H1 (cell line): ENCODE results near the gene ZNF273. TPM values are rescaled to one million over a fixed set of nuclear protein-coding genes. Genes with fewer than 3 reads are reported as not detected.

ENCODE experiments used
- BCL11A ChIP-seq, 2 experiments: IDR thresholded peaks; one replicate each; pipeline ENCODE4 v1.6.1; 2011; ENCODE audit warnings: low read depth in 2 of 2, low read length in 2 of 2, mild to moderate bottlenecking in 2 of 2
- BRCA1 ChIP-seq: IDR thresholded peaks from 2 replicates; pipeline ENCODE4 v1.6.1; 2012; ENCODE audit warnings: low read depth, low read length, improper control_type of control experiment
- GTF2F1 ChIP-seq: IDR thresholded peaks from 2 replicates; pipeline ENCODE4 v1.6.1; 2012; ENCODE audit warnings: low read depth, low read length, improper control_type of control experiment, borderline replicate concordance
- KDM4A ChIP-seq: IDR thresholded peaks from one replicate; pipeline ENCODE4 v1.7.1; 2012; ENCODE audit warnings: low read depth, mild to moderate bottlenecking, moderate library complexity, low read length, inconsistent platforms; ENCODE audit not compliant: severe bottlenecking
- POLR2A ChIP-seq, 2 experiments: IDR thresholded peaks; 1 replicate in 1 of 2; 2 replicates in 1 of 2; pipeline ENCODE4 v1.6.1; 2011; ENCODE audit warnings: low read depth in 2 of 2, low read length in 2 of 2, mild to moderate bottlenecking in 2 of 2; ENCODE audit errors: control extremely low read depth in 1 of 2
- RBBP5 ChIP-seq: IDR thresholded peaks from 2 replicates; pipeline ENCODE4 v1.7.1; 2012; ENCODE audit warnings: low read depth, mild to moderate bottlenecking, inconsistent platforms, low read length, moderate library complexity, borderline replicate concordance
- SIX5 ChIP-seq: IDR thresholded peaks from 2 replicates; pipeline ENCODE4 v1.6.1; 2011; ENCODE audit warnings: mild to moderate bottlenecking, low read depth, low read length
- TAF7 ChIP-seq: optimal IDR thresholded peaks from 2 replicates; pipeline ENCODE3; 2011; ENCODE audit warnings: low read depth, mild to moderate bottlenecking, inconsistent platforms, low read length, moderate library complexity, borderline replicate concordance
- TCF12 ChIP-seq: IDR thresholded peaks from 2 replicates; pipeline ENCODE4 v1.6.1; 2011; ENCODE audit warnings: low read depth, mild to moderate bottlenecking, low read length
- polyA plus RNA-seq, 7 experiments: library from polyadenylated mRNA; depleted of rRNA in 3 of 7; stranded (reverse) in 5 of 7; unstranded in 2 of 7; fragments of >200 nt in 5 of 7; fragments of 200-250 nt in 2 of 7; gene quantifications; 1 replicate in 5 of 7; 2 replicates in 1 of 7; 4 replicates in 1 of 7; pipeline versions ENCODE4 v1.2.1 to v1.2.3, GENCODE V29; 2011 to 2013; ENCODE audit warnings: missing spikeins in 2 of 7, mixed read lengths in 2 of 7
- total RNA-seq: library from RNA; stranded (reverse); fragmentation: NEBNext Ultra II Directional; extraction: Animal tissue kit (Norgen Biotek cat#: 25700); gene quantifications from 2 replicates; pipeline ENCODE4 v1.2.1, GENCODE V29; 2021
- TF ChIP-seq, protein P1 (sequence below): fragments of 300-600 bp; sonication (generic); IDR thresholded peaks from 2 replicates; pipeline ENCODE4 v1.7.1; 2012; ENCODE audit warnings: low read length, moderate library complexity, mild to moderate bottlenecking, inconsistent platforms; ENCODE audit not compliant: insufficient replicate concordance
- TF ChIP-seq, protein P2 (sequence below): IDR thresholded peaks from 2 replicates; pipeline ENCODE4 v1.6.1; 2012; ENCODE audit warnings: inconsistent platforms

ZNF273 gene
- total and polyA plus RNA-seq, 2 of the 8 experiments (the other 6 are each of a cell fraction or from before 2014, with no cell fraction given): 6.2 to 23.2 TPM

DNA sequence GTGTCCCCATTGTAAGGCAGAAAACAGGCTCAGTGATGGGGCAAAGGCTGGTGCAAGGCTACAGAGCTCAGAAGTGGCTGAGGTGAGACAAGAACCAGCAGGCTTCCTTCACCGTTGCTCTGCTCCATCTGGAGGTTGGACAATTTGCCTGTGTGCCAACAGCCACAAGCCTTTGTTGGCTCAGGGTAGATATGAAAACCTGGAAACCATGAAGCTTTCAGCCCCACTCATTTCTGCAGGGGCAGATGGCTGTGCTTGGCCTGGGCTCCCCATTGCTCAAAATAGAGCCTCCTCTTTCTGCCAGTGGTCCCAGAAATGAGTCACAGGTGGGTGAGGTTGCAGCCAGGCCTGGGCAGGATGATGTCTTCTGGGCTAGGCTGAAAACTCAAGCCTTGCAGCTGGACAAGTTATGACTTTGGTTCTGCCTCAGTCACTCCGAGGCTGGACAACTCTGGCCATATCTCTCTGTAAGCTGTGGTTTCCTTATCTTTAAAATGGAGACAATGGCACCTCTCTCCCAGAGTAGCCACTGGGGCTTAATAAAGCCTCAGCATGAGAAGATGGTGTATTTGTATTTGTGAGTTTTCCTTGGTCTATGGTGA, 12.2 kb upstream of the ZNF273 start (continued):
- TF ChIP-seq, protein P1, sequence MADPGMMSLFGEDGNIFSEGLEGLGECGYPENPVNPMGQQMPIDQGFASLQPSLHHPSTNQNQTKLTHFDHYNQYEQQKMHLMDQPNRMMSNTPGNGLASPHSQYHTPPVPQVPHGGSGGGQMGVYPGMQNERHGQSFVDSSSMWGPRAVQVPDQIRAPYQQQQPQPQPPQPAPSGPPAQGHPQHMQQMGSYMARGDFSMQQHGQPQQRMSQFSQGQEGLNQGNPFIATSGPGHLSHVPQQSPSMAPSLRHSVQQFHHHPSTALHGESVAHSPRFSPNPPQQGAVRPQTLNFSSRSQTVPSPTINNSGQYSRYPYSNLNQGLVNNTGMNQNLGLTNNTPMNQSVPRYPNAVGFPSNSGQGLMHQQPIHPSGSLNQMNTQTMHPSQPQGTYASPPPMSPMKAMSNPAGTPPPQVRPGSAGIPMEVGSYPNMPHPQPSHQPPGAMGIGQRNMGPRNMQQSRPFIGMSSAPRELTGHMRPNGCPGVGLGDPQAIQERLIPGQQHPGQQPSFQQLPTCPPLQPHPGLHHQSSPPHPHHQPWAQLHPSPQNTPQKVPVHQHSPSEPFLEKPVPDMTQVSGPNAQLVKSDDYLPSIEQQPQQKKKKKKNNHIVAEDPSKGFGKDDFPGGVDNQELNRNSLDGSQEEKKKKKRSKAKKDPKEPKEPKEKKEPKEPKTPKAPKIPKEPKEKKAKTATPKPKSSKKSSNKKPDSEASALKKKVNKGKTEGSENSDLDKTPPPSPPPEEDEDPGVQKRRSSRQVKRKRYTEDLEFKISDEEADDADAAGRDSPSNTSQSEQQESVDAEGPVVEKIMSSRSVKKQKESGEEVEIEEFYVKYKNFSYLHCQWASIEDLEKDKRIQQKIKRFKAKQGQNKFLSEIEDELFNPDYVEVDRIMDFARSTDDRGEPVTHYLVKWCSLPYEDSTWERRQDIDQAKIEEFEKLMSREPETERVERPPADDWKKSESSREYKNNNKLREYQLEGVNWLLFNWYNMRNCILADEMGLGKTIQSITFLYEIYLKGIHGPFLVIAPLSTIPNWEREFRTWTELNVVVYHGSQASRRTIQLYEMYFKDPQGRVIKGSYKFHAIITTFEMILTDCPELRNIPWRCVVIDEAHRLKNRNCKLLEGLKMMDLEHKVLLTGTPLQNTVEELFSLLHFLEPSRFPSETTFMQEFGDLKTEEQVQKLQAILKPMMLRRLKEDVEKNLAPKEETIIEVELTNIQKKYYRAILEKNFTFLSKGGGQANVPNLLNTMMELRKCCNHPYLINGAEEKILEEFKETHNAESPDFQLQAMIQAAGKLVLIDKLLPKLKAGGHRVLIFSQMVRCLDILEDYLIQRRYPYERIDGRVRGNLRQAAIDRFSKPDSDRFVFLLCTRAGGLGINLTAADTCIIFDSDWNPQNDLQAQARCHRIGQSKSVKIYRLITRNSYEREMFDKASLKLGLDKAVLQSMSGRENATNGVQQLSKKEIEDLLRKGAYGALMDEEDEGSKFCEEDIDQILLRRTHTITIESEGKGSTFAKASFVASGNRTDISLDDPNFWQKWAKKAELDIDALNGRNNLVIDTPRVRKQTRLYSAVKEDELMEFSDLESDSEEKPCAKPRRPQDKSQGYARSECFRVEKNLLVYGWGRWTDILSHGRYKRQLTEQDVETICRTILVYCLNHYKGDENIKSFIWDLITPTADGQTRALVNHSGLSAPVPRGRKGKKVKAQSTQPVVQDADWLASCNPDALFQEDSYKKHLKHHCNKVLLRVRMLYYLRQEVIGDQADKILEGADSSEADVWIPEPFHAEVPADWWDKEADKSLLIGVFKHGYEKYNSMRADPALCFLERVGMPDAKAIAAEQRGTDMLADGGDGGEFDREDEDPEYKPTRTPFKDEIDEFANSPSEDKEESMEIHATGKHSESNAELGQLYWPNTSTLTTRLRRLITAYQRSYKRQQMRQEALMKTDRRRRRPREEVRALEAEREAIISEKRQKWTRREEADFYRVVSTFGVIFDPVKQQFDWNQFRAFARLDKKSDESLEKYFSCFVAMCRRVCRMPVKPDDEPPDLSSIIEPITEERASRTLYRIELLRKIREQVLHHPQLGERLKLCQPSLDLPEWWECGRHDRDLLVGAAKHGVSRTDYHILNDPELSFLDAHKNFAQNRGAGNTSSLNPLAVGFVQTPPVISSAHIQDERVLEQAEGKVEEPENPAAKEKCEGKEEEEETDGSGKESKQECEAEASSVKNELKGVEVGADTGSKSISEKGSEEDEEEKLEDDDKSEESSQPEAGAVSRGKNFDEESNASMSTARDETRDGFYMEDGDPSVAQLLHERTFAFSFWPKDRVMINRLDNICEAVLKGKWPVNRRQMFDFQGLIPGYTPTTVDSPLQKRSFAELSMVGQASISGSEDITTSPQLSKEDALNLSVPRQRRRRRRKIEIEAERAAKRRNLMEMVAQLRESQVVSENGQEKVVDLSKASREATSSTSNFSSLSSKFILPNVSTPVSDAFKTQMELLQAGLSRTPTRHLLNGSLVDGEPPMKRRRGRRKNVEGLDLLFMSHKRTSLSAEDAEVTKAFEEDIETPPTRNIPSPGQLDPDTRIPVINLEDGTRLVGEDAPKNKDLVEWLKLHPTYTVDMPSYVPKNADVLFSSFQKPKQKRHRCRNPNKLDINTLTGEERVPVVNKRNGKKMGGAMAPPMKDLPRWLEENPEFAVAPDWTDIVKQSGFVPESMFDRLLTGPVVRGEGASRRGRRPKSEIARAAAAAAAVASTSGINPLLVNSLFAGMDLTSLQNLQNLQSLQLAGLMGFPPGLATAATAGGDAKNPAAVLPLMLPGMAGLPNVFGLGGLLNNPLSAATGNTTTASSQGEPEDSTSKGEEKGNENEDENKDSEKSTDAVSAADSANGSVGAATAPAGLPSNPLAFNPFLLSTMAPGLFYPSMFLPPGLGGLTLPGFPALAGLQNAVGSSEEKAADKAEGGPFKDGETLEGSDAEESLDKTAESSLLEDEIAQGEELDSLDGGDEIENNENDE: no peak
- TF ChIP-seq GTF2F1 (no peak), BCL11A (IDR thresholded peaks at IDR 0.05; ENCODE audit: low read depth in 2 of 2, low read length in 2 of 2) (no peak), RBBP5 (no peak), TCF12 (no peak), KDM4A (no peak), BRCA1 (no peak), TAF7 (no peak), SIX5 (no peak), POLR2A (IDR thresholded peaks at IDR 0.05; ENCODE audit: control extremely low read depth in 1 of 2, low read depth in 2 of 2, low read length in 2 of 2) (no peak)
- TF ChIP-seq, protein P2, sequence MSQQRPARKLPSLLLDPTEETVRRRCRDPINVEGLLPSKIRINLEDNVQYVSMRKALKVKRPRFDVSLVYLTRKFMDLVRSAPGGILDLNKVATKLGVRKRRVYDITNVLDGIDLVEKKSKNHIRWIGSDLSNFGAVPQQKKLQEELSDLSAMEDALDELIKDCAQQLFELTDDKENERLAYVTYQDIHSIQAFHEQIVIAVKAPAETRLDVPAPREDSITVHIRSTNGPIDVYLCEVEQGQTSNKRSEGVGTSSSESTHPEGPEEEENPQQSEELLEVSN: no peak
